COLO668 (cell line): Measurements from ENCODE around the gene NOP9.

Source experiments
- DNase-seq: peaks from one replicate; lab custom pipeline; 2025; ENCODE audit not compliant: unreplicated experiment; lab: John Stamatoyannopoulos, UW

The NOP9 gene

DNA sequence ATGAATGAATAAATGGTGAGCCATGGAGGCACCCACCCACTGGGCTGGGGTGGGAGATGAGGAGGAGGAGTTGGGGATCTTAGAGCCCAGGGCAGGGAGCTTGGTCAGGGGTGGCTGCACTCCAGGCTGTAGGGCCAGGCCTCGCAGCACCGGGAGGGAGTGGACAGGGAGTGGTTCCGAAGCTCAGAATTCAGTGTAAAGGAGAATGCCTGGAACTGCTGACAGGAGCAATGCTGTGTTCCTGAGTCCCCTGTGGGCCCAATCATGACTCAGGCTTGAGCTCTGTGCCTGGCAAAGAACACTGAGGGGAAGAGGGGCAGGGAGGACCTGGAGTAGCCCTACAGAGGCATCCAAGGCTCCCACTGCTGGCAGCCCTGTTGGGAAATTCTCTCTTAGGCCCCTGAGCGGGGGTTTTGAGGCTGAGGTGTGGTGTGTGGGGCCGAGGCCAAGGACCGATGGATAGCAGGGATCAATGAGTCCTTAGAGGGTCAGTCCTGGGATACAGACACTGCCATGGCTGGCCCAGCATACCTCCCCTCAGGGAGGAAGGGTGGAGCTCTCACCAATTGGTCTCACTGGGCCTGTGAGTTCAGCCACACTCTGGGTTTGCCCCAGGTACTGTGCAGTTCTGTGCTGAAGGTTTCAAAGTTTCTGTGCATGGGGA lies 18.7 kb upstream of the NOP9 start:
- no peak for DNase-seq

GRCh38 chr14:24281636-24282035 lies 18.0 kb upstream of the NOP9 start:
- no peak for DNase-seq

- DNase-seq = no peak
Measured at GRCh38 chr14:24282736-24283135, 16.9 kb upstream of the NOP9 start.

- no peak for DNase-seq
Measured at GRCh38 chr14:24283796-24284460, 15.7 kb upstream of the NOP9 start.

DNA sequence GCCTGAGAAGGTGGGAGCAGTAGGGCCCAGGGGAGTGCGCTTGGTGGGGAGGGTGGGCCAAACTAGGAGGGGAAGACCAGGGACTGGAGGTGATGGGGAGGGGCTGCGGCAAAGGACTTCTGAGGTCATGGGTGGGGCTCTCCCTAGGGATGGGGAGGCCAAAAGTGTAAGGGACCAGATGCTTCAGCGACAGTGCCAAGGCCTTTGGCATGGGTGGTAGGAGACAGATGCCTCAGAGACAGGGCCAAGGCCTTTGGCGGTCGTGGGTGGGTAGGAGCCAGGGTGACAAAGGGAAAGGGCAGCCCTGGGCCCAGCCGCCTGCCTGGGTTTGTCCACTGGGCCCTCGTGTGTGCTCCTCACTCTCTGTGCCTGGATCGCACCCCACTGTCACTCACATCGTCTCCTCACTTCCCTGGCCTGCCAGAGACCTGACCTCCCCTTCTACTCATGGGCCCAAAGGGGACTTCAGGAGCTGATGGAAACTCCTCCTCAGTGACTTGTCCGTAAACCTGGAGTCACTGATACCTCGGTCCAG lies 15.1 kb upstream of the NOP9 start:
- DNase-seq = no peak

GRCh38 chr14:24285351-24285750 lies 14.3 kb upstream of the NOP9 start:
- DNase-seq = no peak

- DNase-seq = no peak
Measured at GRCh38 chr14:24286996-24287395, 12.7 kb upstream of the NOP9 start.

DNA sequence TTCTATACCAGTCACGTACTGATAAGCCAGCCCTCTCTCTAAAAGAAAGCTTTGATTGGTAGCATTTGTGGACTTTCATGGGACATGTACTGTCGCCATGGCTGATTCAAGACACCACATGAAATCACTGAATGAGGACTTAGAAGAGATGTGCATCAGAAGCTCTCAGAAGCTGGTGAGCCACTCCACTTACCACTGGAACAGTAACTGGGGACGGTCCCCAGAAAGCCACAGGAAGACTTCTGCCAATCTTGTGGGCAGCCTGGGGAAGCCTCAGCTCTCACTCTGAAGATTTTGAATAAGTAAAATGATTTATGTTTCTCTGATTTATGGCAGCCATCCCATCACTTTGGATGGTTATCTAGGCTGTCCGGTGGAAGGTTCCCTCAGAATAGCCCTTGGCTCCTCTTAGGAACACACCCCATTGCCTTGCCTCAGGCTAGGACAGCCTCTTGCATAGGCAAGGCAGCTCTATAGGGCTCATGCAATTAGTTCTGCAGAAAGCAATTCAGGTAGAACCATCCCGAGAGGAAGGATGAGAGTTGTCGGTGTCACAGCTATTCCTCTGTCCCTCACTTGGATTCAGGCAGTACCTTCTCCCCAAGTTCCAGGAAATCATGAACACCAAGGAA lies 9.9 kb upstream of the NOP9 start:
- no peak for DNase-seq

GRCh38 chr14:24290746-24291145 lies 8.9 kb upstream of the NOP9 start:
- DNase-seq = no peak

GRCh38 chr14:24291446-24292117 lies 8.1 kb upstream of the NOP9 start:
- DNase-seq = no peak

GRCh38 chr14:24292118-24292807 lies 7.4 kb upstream of the NOP9 start:
- no peak for DNase-seq

- DNase-seq = no peak
Measured at GRCh38 chr14:24293525-24293924, 6.1 kb upstream of the NOP9 start.

DNA sequence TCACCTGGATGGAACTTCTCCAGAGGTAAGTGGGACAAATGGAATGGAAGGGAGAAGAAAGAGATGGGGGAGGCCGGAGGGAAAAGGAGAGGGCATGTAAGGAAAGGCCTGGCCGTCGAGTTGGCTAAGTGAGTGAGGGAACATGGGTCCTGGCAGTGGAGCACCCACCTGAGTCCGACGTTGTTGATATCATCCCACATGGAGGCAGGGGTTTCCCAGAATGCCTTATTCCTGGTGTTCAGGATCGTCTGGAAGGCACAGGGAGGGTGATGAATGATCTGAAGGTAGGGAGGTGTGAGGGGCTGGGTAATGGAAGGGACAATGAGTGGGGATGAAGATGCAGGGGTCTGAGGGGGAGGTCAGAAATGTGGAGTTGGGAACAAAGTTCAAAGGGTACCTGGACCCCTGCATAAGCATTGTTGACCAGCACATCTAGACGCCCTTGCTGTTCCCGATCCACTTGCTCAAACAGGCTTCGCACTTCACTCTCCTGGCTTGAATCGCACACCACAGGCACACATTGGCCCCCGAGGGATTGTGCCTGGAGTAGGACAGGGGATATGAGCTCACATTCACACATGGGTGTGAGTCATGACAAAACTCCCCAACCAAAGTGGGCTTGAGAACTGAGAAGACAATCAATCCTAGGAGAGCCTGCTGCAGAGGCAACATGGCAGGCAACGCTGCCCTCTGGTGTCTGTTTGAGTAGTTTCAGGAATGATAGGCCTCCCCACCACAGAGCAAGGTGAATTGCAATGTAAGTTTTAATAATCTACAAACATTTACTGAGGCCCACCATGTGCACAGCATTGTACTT lies 3.1 kb upstream of the NOP9 start:
- peak; percentile 63 for DNase-seq

DNA sequence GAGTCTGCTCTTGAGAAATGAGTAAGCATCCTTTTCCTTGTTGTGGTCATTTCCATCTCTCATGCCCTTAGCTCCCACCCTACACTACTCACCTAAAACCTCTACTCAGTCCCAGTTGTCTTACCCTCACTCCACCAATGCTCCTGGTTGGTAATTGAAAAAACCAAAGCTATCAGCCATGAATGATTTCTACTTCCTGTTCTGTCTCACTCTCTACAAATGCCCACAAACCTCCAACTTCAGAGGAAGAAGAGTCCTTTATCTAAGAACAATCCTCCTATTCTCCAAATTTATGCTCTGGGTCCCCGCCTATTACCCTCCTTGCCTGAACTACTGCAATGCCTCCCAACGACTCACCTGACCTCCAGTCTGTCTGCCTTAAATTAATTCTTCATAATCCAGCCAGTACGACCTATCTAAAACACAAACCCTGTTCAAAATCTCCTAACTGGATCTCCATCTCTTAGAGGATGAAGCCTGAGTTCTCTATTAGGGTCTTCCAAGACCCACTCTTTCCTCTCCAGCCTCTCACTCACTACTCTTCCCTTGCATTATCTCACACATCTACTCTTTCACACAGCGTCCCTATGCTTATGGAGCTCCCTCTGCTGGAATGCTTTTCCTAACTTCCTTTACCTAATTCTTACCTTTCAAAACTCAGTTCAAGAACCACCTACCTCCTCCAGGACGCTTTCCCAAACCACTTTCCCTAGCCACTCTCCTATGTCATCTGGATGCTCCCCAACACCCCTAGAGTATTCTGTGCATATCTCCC lies 2.3 kb upstream of the NOP9 start:
- DNase-seq = peak; percentile 22

GRCh38 chr14:24298892-24299254 lies 777 bp upstream of the NOP9 start:
- DNase-seq = peak; percentile 26

GRCh38 chr14:24300326-24300980 lies 803 bp downstream of the NOP9 start:
- no peak for DNase-seq

GRCh38 chr14:24304019-24304387 lies 4.4 kb downstream of the NOP9 start:
- DNase-seq = no peak

DNA sequence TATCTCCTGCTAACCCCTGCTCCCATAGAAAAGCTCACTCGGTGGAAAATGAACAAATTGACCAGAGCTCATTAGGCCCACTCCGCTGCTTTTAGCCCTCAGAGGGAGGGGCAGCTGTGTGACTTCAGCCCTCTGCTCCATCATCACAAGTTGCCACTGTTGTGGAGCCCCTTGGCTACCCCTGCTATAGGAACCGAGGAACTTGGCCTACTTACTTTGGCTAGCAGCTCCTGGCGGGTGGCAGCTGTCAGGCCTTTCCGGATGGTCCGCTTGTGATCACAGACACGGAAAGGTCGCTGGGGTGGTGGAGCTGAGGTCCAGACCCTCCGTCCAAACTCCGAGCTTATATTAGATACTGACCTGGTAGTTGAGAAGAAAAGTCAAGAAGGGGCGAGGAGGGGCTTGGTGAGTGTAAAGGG lies 7.5 kb downstream of the NOP9 start:
- DNase-seq = no peak
